Endothelial cell of umbilical vein (primary cell): ENCODE results near the gene MAMDC4. TPM values are rescaled to one million over a fixed set of nuclear protein-coding genes. Genes with fewer than 3 reads are reported as not detected.
"Not testable (repeated sequence)": the region's sequence is repeated elsewhere in the genome, so short reads cannot be mapped to it uniquely, and the experiment has no call there.

Experiments
- BruUV-seq: library from RNA; stranded (reverse); fragments of 400-500 nt; replicated peaks from 2 replicates; lab custom pipeline; 2021; lab: Mats Ljungman, UMichigan
- CTCF ChIA-PET: fragments of 300-600, 350-600 bp; sonication (Branson Sonifier 250); formaldehyde crosslinking; loops from one replicate; lab custom pipeline; 2021; ENCODE audit warnings: antibody characterized with exemption, inconsistent platforms; lab: Charles Lee
- POLR2A ChIA-PET: fragments of 300-600, 350-600 bp; sonication (Branson Sonifier 250); formaldehyde crosslinking; loops from one replicate; lab custom pipeline; 2021; ENCODE audit warnings: antibody characterized with exemption, inconsistent platforms; lab: Charles Lee
- DNase-seq: peaks from one replicate; pipeline ENCODE4 v3.0.0-alpha.2; 2011; ENCODE audit warnings: low read depth, low spot score
- FAIRE-seq: peaks from 2 replicates; lab custom pipeline; 2011; peaks lifted over from hg19 to GRCh38; lab: Jason Lieb, UNC
- H2AFZ ChIP-seq: 2 replicates; pipeline ENCODE4 v1.6.0; 2012; ENCODE audit warnings: low read depth, low read length, control low read depth, inconsistent platforms
- H3K27ac ChIP-seq: 2 replicates; pipeline ENCODE4 v1.5.1; 2011; ENCODE audit warnings: low read depth, mild to moderate bottlenecking, control low read depth, low read length, moderate library complexity; ENCODE audit not compliant: insufficient read depth
- H3K27me3 ChIP-seq, 2 experiments: 2 replicates each; pipeline versions ENCODE4 v1.6.0 to v1.6.1; 2011; ENCODE audit warnings: low read length in 2 of 2, mixed read lengths in 1 of 2; ENCODE audit not compliant: control insufficient read depth in 2 of 2, insufficient read depth in 2 of 2
- H3K36me3 ChIP-seq, 2 experiments: 2 replicates in 1 of 2; 3 replicates in 1 of 2; pipeline ENCODE4 v1.5.1; 2011; ENCODE audit warnings: low read length in 2 of 2, mild to moderate bottlenecking in 1 of 2, moderate library complexity in 1 of 2; ENCODE audit not compliant: control insufficient read depth in 2 of 2, insufficient read depth in 2 of 2; ENCODE audit errors: extremely low read depth in 1 of 2
- H3K4me1 ChIP-seq: 3 replicates; pipeline ENCODE4 v1.5.1; 2011; ENCODE audit warnings: mild to moderate bottlenecking, low read length; ENCODE audit not compliant: control insufficient read depth, insufficient read depth; ENCODE audit errors: extremely low read depth
- H3K4me2 ChIP-seq: 2 replicates; pipeline ENCODE4 v1.6.1; 2011; ENCODE audit warnings: low read length, control low read depth, mixed read lengths; ENCODE audit not compliant: insufficient read depth
- H3K4me3 ChIP-seq, 3 experiments: fragments of 200-600 bp in 1 of 3; sonication (generic), shearing (Covaris generic) in 1 of 3; replicated peaks in 1 of 3; 2 replicates each; pipeline ENCODE4 v1.5.1; 2011 to 2016; ENCODE audit warnings: control low read depth in 3 of 3, low read length in 3 of 3, mild to moderate bottlenecking in 2 of 3, inconsistent platforms in 1 of 3, low read depth in 1 of 3, moderate library complexity in 1 of 3; ENCODE audit not compliant: insufficient read depth in 1 of 3
- H3K79me2 ChIP-seq: 2 replicates; pipeline ENCODE4 v1.6.0; 2012; ENCODE audit warnings: low read length, inconsistent platforms; ENCODE audit not compliant: control insufficient read depth, insufficient read depth
- H3K9ac ChIP-seq: replicated peaks from 2 replicates; pipeline ENCODE3; 2011; ENCODE audit warnings: low read length, control low read depth; ENCODE audit not compliant: insufficient read depth; ENCODE audit errors: extremely low read depth
- H3K9me1 ChIP-seq: replicated peaks from 3 replicates; pipeline ENCODE4 v1.6.0; 2011; ENCODE audit warnings: mild to moderate bottlenecking, low read length; ENCODE audit not compliant: control insufficient read depth, insufficient read depth; ENCODE audit errors: extremely low read depth
- H3K9me3 ChIP-seq: replicated peaks from 2 replicates; pipeline ENCODE4 v1.5.1; 2012; ENCODE audit warnings: low read length, inconsistent platforms; ENCODE audit not compliant: control insufficient read depth, insufficient read depth
- H4K20me1 ChIP-seq: replicated peaks from 2 replicates; pipeline ENCODE3; 2011; ENCODE audit warnings: mild to moderate bottlenecking, low read length; ENCODE audit not compliant: control insufficient read depth, insufficient read depth; ENCODE audit errors: extremely low read depth
- CTCF ChIP-seq, 2 donors: IDR thresholded peaks; 1 replicate in 1 of 2; 2 replicates in 1 of 2; pipeline ENCODE4 v1.5.1; 2011; ENCODE audit warnings: low read length in 2 of 2, mild to moderate bottlenecking in 2 of 2, moderate library complexity in 2 of 2, control low read depth in 1 of 2, inconsistent platforms in 1 of 2, low read depth in 1 of 2; ENCODE audit not compliant: insufficient read depth in 1 of 2; ENCODE audit errors: extremely low read depth in 1 of 2
- EZH2 ChIP-seq: IDR thresholded peaks from 2 replicates; pipeline ENCODE4 v1.6.1; 2012; ENCODE audit warnings: borderline replicate concordance, low read depth, mild to moderate bottlenecking, moderate library complexity, low read length, inconsistent platforms; ENCODE audit not compliant: severe bottlenecking
- FOS ChIP-seq: IDR thresholded peaks from 2 replicates; pipeline ENCODE4 v1.6.1; 2011; ENCODE audit warnings: mild to moderate bottlenecking, low read length, moderate library complexity, borderline replicate concordance; ENCODE audit not compliant: insufficient read depth
- GATA2 ChIP-seq: IDR thresholded peaks from 2 replicates; pipeline ENCODE4 v1.7.0; 2011; ENCODE audit warnings: low read depth, mild to moderate bottlenecking, moderate library complexity, mixed read lengths, low read length; ENCODE audit not compliant: insufficient read length, insufficient read depth
- JUN ChIP-seq: IDR thresholded peaks from 2 replicates; pipeline ENCODE4 v1.6.1; 2011; ENCODE audit warnings: borderline replicate concordance, low read depth; ENCODE audit not compliant: insufficient read length, insufficient read depth
- MAX ChIP-seq: IDR thresholded peaks from 2 replicates; pipeline ENCODE4 v1.6.1; 2011; ENCODE audit not compliant: insufficient read depth, insufficient read length
- MYC ChIP-seq: IDR thresholded peaks from one replicate; pipeline ENCODE4 v1.6.1; 2011; ENCODE audit warnings: mild to moderate bottlenecking, low read depth, low read length
- POLR2A ChIP-seq: IDR thresholded peaks from 2 replicates; pipeline ENCODE4 v1.6.1; 2012; ENCODE audit warnings: low read depth, mild to moderate bottlenecking, control low read depth, low read length
- POLR2AphosphoS5 ChIP-seq: IDR thresholded peaks from 2 replicates; pipeline ENCODE4 v1.6.1; 2012; ENCODE audit warnings: low read depth, mild to moderate bottlenecking, control low read depth, low read length, moderate library complexity; ENCODE audit not compliant: insufficient read depth
- dilution Hi-C: fragments of 300-500 bp; cut with MboI; formaldehyde crosslinking; loops from one replicate; pipeline ENCODE4 v1.15.0; 2019; ENCODE audit warnings: low sequenced_read_pairs; ENCODE audit not compliant: extremely low pct_ligation_motif_present
- intact Hi-C: fragments of 100-400 bp; cut with micrococcal nuclease; formaldehyde crosslinking; loops from one replicate; pipeline ENCODE4 v1.10.0; 2022
- polyA plus RNA-seq, 4 experiments: library from polyadenylated mRNA; depleted of rRNA in 3 of 4; stranded (reverse) in 3 of 4; unstranded in 1 of 4; fragments of >200 nt; gene quantifications; 2 replicates each; pipeline versions ENCODE4 v1.2.1 to v1.2.3, GENCODE V29; 2011 to 2012; ENCODE audit warnings: missing spikeins in 1 of 4
- total RNA-seq: library from RNA; stranded (reverse); gene quantifications from 2 replicates; pipeline ENCODE4 v1.2.3, GENCODE V29; 2021

Gene MAMDC4
- total and polyA plus RNA-seq, 2 donors (not counting 3 experiments of a cell fraction or from before 2014, with no cell fraction given), result 3.6 to 7.2 TPM

GRCh38 chr9:136832581-136832980, 19.6 kb upstream of the MAMDC4 start:
- ChIA-PET POLR2A (no interaction called here), CTCF (interaction anchor here (2.8 kb wide), 1 partner anchor 9 kb away, joined by 11 read pairs; the partner anchor contains the start of gene AJM1)
- no peaks in the 10 kb centered on the region for H3K27me3 ChIP-seq
- no peaks in the 10 kb centered on the region for H3K79me2 ChIP-seq
- H3K4me1 ChIP-seq, result no peaks in the 10 kb centered on the region
- no peaks in the 10 kb centered on the region for H3K9me3 ChIP-seq
- DNase-seq (no peak), FAIRE-seq (no peak)
- H3K9me1 ChIP-seq, result no peaks in the 10 kb centered on the region
- intact Hi-C loops, result no loop called here
- dilution Hi-C loops, result no loop called here
- TF ChIP-seq GATA2 (no peak), EZH2 (no peak), MAX (no peak), CTCF (IDR thresholded peaks at IDR 0.05; ENCODE audit: extremely low read depth in 1 of 2, insufficient read depth in 1 of 2, low read depth in 1 of 2, low read length in 2 of 2) (no peak), POLR2A (no peak), FOS (no peak), JUN (no peak), POLR2AphosphoS5 (no peak), MYC (no peak)
- BruUV-seq, result no TSS peak
- no peak overlapping the region for H3K4me2 ChIP-seq
- no peak overlapping the region for H3K4me3 ChIP-seq
- no peak overlapping the region for H3K9ac ChIP-seq
- H3K36me3 ChIP-seq, result peaks cover 7 to 30% of the 10 kb centered on the region in 2 experiments
- no peak overlapping the region for H2AFZ ChIP-seq
- H4K20me1 ChIP-seq, result no peaks in the 10 kb centered on the region
- H3K27ac ChIP-seq, result no peak overlapping the region

- H3K4me2 ChIP-seq, H3K27ac ChIP-seq, BruUV-seq, H3K9me1 ChIP-seq, H3K4me3 ChIP-seq, H3K9ac ChIP-seq, dilution Hi-C loops, H3K9me3 ChIP-seq, H2AFZ ChIP-seq, intact Hi-C loops, H3K79me2 ChIP-seq, FAIRE-seq, DNase-seq, H3K4me1 ChIP-seq, H4K20me1 ChIP-seq, POLR2A ChIA-PET, H3K27me3 ChIP-seq: not testable (repeated sequence)
- CTCF ChIA-PET, result interaction anchor here (2.8 kb wide), 1 partner anchor 8 kb away, joined by 11 read pairs; the partner anchor contains the start of gene AJM1
- H3K36me3 ChIP-seq, result peaks cover 7 to 25% of the 10 kb centered on the region in 2 experiments
Observed at GRCh38 chr9:136833381-136834048, 18.6 kb upstream of the MAMDC4 start.
